Activated CD8-positive, alpha-beta memory T cell treated with anti-CD3 and anti-CD28 coated beads, Interleukin-2, amount 10 ng/mL, durations not matched to agents 7 days and 5 days (primary cell): Measurements from ENCODE around the gene ITIH1. TPM values are rescaled to one million over a fixed set of nuclear protein-coding genes. Genes with fewer than 3 reads are reported as not detected.
A peak's percentile ranks its signal among the peaks of the same experiment; 100 is the strongest.

Experiments used
- ATAC-seq: fragments of 150-1000 bp; cut with Tn5 transposase; one replicate; pipeline ENCODE4 v1.10.0; 2021; ENCODE audit warnings: moderate library complexity
- CTCF ChIA-PET: fragments of 350-600 bp; sonication (Branson Sonifier 250); formaldehyde crosslinking; loops from one replicate; lab custom pipeline; 2021; ENCODE audit warnings: antibody characterized with exemption; lab: Charles Lee
- DNase-seq: peaks from one replicate; pipeline ENCODE4 v3.0.0-alpha.2; 2020
- H3K27ac Mint-ChIP-seq: one replicate; pipeline ENCODE4 v1.8.0; 2021; ENCODE audit warnings: mild to moderate bottlenecking, mixed read lengths
- H3K27me3 Mint-ChIP-seq: one replicate; pipeline ENCODE4 v1.8.0; 2021; ENCODE audit warnings: mixed read lengths
- H3K36me3 Mint-ChIP-seq: one replicate; pipeline ENCODE4 v1.8.0; 2021; ENCODE audit warnings: mild to moderate bottlenecking, mixed read lengths
- H3K4me1 Mint-ChIP-seq: one replicate; pipeline ENCODE4 v1.8.0; 2021; ENCODE audit warnings: mixed read lengths
- H3K4me3 Mint-ChIP-seq: one replicate; pipeline ENCODE4 v1.8.0; 2021; ENCODE audit warnings: mild to moderate bottlenecking, moderate library complexity, mixed read lengths
- H3K9me3 Mint-ChIP-seq: one replicate; pipeline ENCODE4 v1.8.0; 2022; ENCODE audit warnings: low read depth, mixed read lengths
- total RNA-seq, 2 experiments: library from RNA; stranded (reverse); gene quantifications; one replicate each; pipeline ENCODE4 v1.2.3, GENCODE V29; 2021

ITIH1 gene
- total RNA-seq, 2 experiments from 2014 or later = not detected

DNA sequence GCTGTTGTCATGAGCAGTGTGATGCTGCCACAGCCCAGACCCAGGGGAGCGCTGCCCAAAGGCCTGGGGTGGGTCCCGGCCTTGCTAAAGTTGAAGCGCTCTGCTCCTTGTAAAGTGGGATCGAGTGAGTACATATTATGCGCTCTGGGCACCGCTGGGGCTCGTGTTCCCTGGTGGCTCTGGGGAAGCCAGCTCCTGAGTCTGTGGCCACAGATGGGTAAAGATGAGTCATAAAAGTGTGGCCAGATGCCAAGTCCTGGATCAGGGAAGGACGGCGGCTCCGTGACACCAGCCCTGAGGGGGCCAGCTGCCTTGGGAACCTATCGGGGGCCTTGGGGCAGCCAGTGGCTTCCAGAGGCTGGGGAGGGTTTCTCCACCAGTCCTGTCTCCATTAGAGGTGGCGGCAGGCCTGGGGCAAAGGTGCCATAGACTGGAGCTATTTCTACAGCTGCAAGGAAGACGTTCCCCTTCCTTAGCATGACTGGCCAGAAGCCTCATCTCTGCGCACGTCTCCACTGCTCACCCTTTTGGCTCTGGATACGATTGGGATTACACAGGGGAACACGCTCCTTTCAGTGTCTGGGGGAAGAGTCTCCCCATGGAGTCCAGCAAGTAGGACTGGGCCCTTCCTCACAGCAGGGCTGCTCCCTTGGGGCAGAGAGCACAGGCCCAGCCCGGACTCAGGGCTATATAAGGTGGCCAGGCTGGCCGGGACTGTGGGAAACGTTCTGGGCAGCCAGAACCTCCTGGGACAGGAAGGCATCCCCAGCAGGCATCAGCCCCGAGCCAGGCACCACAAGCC is 54.3 kb downstream of the ITIH1 start:
- CTCF ChIA-PET = interaction anchor here (1.8 kb wide), 1 partner anchor 10 kb away, joined by 5 read pairs; no protein-coding TSS in a partner anchor
- DNase-seq = no peak
- peak; percentile 10 for ATAC-seq
- Mint-ChIP-seq H3K36me3 (no peaks in the 10 kb centered on the region), H3K4me3 (no peak overlapping the region), H3K9me3 (no peaks in the 10 kb centered on the region), H3K27me3 (no peaks in the 10 kb centered on the region), H3K4me1 (peaks cover 20% of the 10 kb centered on the region), H3K27ac (no peak overlapping the region)

DNA sequence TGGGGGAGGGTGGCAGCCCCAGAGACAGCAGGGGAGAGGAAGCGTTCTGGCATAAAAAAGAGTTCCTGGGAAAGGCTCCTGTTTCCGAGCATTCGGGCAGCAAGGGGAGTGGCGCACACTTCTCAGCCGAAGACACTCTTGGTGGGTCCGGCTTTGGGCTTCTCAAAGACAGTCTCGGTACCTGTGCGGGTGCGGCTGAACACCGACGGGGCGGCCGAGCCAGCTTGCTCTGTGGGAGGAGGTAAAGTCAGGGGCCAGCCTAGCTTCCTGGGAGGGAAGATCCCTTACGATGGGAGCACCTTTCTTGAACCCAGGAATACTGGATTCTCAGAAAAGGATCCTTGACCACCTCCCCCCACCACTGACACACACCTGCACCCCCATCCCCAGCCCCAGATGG is 55.8 kb downstream of the ITIH1 start:
- no peak overlapping the region for H3K4me3 Mint-ChIP-seq
- DNase-seq = no peak
- peaks cover 36% of the 10 kb centered on the region for H3K4me1 Mint-ChIP-seq
- H3K27ac Mint-ChIP-seq = no peak overlapping the region
- ATAC-seq = no peak
- no peaks in the 10 kb centered on the region for H3K27me3 Mint-ChIP-seq
- H3K9me3 Mint-ChIP-seq = no peaks in the 10 kb centered on the region
- H3K36me3 Mint-ChIP-seq = peaks cover 4% of the 10 kb centered on the region
- CTCF ChIA-PET = no interaction called here

- Mint-ChIP-seq H3K36me3 (peaks cover 7% of the 10 kb centered on the region), H3K27me3 (no peaks in the 10 kb centered on the region), H3K4me3 (no peak within 1 kb of the TSS), H3K4me1 (peaks cover 53% of the 10 kb centered on the region), H3K9me3 (no peaks in the 10 kb centered on the region), H3K27ac (peak within 1 kb of the TSS; percentile 54)
- no peak for ATAC-seq
- no peak for DNase-seq
- CTCF ChIA-PET = no interaction called here
Measured at GRCh38 chr3:52834871-52835501, 57.6 kb downstream of the ITIH1 start, which contains the start of gene MUSTN1. Gene MUSTN1 (minus strand): TSS chr3:52835019. CDS start chr3:52834948, 71 bp downstream.

DNA sequence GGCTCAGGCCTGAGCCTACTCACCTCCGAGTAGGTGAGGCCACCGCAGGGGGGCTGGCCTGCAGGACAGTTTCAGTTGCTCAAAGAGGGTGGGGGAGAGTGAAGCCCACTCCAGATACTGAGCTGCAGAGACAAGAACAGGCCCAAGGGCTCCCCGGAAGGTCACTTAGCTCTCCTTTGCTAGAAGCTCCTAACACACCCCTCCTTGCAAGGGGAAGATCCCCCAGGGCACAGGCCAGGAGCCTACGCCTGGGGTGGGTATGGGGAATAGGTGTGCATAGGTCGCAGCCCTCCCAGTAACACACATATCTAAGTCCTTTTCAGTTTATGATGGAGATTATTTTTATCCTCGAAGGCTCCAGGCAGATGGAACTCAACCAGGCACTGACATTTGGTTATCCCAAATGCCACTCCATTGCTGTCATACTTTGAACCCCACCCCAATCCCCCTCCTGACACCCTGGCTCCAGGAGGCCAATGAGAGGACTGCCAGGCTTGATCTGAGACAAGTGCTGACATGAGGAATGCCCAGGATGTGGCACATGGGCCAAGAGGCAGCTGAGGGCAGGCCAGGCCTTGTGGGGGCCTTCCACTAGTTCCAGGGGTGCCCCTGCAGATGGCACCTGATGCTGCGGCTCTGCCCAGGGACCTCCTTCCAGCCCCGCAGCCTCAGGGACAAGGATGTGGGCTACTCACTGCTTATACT is 58.5 kb downstream of the ITIH1 start:
- H3K27me3 Mint-ChIP-seq = no peaks in the 10 kb centered on the region
- DNase-seq (no peak), ATAC-seq (no peak)
- peaks cover 51% of the 10 kb centered on the region for H3K4me1 Mint-ChIP-seq
- H3K4me3 Mint-ChIP-seq = no peak overlapping the region
- CTCF ChIA-PET = interaction anchor here (1.3 kb wide), 1 partner anchor 58 kb away, joined by 4 read pairs; no protein-coding TSS in a partner anchor
- no peaks in the 10 kb centered on the region for H3K9me3 Mint-ChIP-seq
- no peak overlapping the region for H3K27ac Mint-ChIP-seq
- peaks cover 12% of the 10 kb centered on the region for H3K36me3 Mint-ChIP-seq

DNA sequence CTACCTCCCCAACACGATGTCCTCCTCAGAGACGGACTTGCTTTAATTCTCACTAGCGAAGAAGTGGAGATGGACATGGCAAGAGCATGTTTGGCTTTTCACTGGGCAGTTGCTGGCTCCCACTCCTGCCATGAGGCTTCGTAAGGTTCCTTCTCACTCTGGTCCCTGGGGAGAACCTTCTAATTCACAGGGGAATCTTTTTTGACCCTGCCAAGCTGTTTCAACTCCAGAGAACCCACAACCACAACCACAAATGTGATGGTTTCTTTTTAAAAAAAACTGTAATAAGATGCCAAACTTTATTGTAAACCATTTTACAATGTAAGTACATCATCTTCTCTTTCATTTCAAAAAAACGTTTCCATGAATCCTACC is 59.1 kb downstream of the ITIH1 start:
- no peak for ATAC-seq
- Mint-ChIP-seq H3K27ac (peak overlapping the region; percentile 45), H3K4me1 (peaks cover 47% of the 10 kb centered on the region), H3K27me3 (no peaks in the 10 kb centered on the region), H3K36me3 (peaks cover 14% of the 10 kb centered on the region), H3K9me3 (no peaks in the 10 kb centered on the region), H3K4me3 (no peak overlapping the region)
- no peak for DNase-seq
- CTCF ChIA-PET = interaction anchor here (1.2 to 1.3 kb wide), 2 partner anchors 12 to 57 kb away, joined by 3 to 4 read pairs; no protein-coding TSS in a partner anchor

GRCh38 chr3:52836986-52837385 is 59.6 kb downstream of the ITIH1 start:
- Mint-ChIP-seq H3K27me3 (no peaks in the 10 kb centered on the region), H3K4me3 (no peak overlapping the region), H3K27ac (peak overlapping the region; percentile 45), H3K9me3 (no peaks in the 10 kb centered on the region), H3K4me1 (peaks cover 47% of the 10 kb centered on the region), H3K36me3 (peaks cover 16% of the 10 kb centered on the region)
- CTCF ChIA-PET = interaction anchor here (1.2 to 1.5 kb wide), 3 partner anchors 8 to 57 kb away, joined by 3 to 4 read pairs (median 4); no protein-coding TSS in a partner anchor
- ATAC-seq (no peak), DNase-seq (no peak)

DNA sequence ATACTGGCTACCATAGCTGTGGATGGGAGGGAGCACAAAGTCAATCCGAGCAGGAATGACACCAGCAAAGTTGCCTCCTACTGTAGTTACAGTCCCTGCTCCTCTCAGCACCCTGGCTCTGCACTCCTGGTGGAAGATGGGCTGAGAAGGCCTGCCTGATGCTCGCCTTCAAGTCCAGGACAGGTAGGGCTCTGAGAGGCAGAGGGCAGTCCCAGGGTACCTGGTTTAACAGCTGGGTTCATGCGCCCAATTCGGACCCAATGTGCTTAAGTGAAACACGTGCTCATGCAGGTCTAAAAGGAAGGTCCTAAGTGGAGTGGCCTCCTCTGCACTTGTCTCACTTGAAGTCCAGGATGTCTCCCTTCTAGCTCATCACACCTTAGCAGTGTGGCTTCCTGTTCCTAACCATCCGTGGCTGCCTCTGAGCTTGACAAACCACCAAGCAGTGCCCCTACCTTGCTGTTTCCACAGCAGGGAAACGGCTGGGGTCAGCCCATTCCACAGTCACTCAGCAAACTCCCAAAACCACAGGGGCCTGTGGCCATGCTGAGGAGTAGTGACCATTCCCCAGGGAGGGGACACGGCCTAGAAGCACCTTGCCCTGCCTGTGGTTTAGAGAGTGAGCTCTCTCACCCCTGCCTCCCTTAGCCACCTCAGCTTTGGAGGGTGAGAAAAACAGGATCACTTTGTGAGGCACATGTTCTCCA is 61.3 kb downstream of the ITIH1 start:
- peak overlapping the region; percentile 45 for H3K27ac Mint-ChIP-seq
- H3K4me1 Mint-ChIP-seq = peaks cover 47% of the 10 kb centered on the region
- H3K9me3 Mint-ChIP-seq = no peaks in the 10 kb centered on the region

DNA sequence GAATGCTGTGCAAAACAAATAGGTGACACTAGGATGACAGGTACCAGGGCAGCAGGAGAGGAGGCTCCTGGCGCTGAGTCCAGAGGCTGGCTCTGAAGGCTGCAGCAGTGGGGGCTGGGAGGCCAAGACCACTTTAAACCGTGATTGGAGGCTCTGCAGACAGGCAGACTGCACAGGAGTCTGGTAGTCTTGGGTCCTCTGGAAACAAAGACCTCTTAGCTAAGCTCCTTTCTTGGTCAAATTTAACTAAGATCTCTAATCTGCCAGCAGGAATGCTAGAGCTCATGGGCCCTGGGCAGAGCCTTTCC is 61.8 kb downstream of the ITIH1 start:
- Mint-ChIP-seq H3K27ac (no peak overlapping the region), H3K4me3 (no peak overlapping the region), H3K36me3 (peaks cover 16% of the 10 kb centered on the region), H3K4me1 (peaks cover 47% of the 10 kb centered on the region), H3K9me3 (no peaks in the 10 kb centered on the region), H3K27me3 (no peaks in the 10 kb centered on the region)
- DNase-seq = no peak
- ATAC-seq = peak; percentile 14
- CTCF ChIA-PET = interaction anchor here (0.7 to 1.8 kb wide), 10 partner anchors 9 to 208 kb away, joined by 3 to 6 read pairs (median 4); no protein-coding TSS in a partner anchor

More for the DNA sequence above, 61.3 kb downstream of the ITIH1 start:
- Mint-ChIP-seq H3K36me3 (peaks cover 16% of the 10 kb centered on the region), H3K4me3 (no peak overlapping the region), H3K27me3 (no peaks in the 10 kb centered on the region)
- ATAC-seq (peak; percentile 93), DNase-seq (peak; percentile 82)
- CTCF ChIA-PET = interaction anchor here (0.7 to 1.8 kb wide), 11 partner anchors 10 to 208 kb away, joined by 3 to 6 read pairs (median 4); no protein-coding TSS in a partner anchor

DNA sequence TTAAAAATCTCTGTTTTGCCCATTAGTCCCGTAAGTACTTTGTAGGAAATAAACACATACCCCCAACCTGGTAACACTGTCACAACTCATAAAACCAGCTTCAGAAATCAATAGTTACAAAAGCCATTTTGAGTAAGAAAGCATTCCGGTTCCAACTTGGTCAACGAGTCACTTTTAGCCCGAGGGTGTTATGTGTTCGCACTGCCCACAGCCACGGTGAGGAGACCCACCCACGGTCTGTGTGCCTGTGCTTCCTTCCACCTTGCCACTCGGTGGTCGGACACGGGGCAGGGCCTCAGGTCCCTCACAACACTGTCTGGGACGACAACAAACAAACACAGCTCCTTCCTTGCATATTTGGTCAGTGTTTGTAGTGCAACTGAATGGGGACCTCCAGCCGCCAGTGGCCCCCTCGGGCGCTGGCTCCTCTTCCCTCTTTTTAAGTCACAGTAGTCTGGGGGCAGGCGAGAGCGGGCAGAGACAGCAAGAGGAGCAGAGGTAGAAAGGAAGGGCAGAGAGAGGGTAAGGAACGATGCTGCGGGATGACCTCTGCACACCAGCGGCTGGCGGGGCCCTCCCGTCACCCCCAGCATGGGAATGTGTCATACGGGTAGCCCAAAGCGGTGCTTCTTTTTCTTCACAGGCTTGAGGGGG is 62.6 kb downstream of the ITIH1 start:
- CTCF ChIA-PET = interaction anchor here (1.1 to 1.6 kb wide), 5 partner anchors 9 to 95 kb away, joined by 3 to 6 read pairs (median 4); no protein-coding TSS in a partner anchor

DNA sequence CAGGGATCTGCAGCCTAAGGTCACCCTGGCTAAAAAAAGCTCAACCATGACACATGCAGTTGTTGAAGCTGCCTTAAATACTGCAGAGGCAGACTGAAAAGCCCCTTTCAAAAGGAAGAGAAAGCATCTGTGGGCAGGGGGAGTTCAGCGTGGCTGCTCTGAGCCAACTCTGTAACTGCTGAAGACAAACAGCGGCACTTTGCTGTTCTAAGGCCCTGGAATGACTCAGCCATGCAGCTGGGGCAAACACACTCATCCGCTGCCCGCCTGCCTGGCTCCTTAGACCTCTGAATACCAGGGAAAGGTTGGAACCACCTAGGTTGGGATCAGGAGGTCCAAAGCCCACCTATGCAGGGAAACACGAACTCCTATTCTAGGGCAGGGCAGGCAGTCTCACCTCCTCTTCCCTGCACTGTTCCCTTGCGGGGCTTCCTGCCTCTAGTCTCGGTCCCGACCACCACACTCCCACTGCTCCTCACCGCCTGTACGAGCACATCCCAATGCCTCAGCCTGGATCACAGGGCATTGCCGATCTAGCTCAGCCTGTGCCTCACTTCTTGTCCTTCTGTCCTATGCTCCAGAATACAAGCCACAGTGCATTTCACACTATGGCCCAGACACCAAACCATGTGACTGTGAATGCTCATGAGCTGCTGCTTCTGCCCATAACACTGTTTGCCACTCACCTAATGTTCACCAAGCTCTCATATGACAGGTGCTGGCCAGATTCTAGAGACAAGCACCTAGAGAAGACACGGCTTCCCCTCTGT is 64.0 kb downstream of the ITIH1 start:
- ATAC-seq (no peak), DNase-seq (no peak)
- Mint-ChIP-seq H3K27me3 (no peaks in the 10 kb centered on the region), H3K4me1 (peaks cover 45% of the 10 kb centered on the region), H3K4me3 (no peak overlapping the region), H3K36me3 (peaks cover 16% of the 10 kb centered on the region), H3K27ac (no peak overlapping the region), H3K9me3 (no peaks in the 10 kb centered on the region)
- CTCF ChIA-PET = interaction anchor here (0.9 to 1.4 kb wide), 4 partner anchors 9 to 30 kb away, joined by 3 to 4 read pairs (median 3); no protein-coding TSS in a partner anchor

More for the DNA sequence above, 62.6 kb downstream of the ITIH1 start:
- no peak for ATAC-seq
- no peak for DNase-seq
- H3K4me1 Mint-ChIP-seq = peaks cover 47% of the 10 kb centered on the region
- no peak overlapping the region for H3K4me3 Mint-ChIP-seq
- peaks cover 16% of the 10 kb centered on the region for H3K36me3 Mint-ChIP-seq
- H3K27me3 Mint-ChIP-seq = no peaks in the 10 kb centered on the region
- H3K9me3 Mint-ChIP-seq = no peaks in the 10 kb centered on the region
- H3K27ac Mint-ChIP-seq = no peak overlapping the region
